ENCODE results near the gene ARHGEF17. TPM values are rescaled to one million over a fixed set of nuclear protein-coding genes. Genes with fewer than 3 reads are reported as not detected.

The ARHGEF17 gene
- total RNA-seq, 1 donor from 2014 or later: 43.3 TPM

GRCh38 chr11:73365352-73366264 lies 57.5 kb downstream of the ARHGEF17 start:
- H3K27ac Mint-ChIP-seq (ENCODE audit: unreplicated experiment): no peak overlapping the region

GRCh38 chr11:73366265-73366610 lies 58.2 kb downstream of the ARHGEF17 start:
- H3K27me3 Mint-ChIP-seq (ENCODE audit: unreplicated experiment): peaks cover 16% of the 10 kb centered on the region
- peaks cover 2% of the 10 kb centered on the region for H3K9me3 Mint-ChIP-seq (ENCODE audit: unreplicated experiment)
- no peak overlapping the region for H3K27ac Mint-ChIP-seq (ENCODE audit: unreplicated experiment)
- DNase-seq: no peak
- H3K4me1 Mint-ChIP-seq (ENCODE audit: low read depth, unreplicated experiment): no peaks in the 10 kb centered on the region
- H3K36me3 Mint-ChIP-seq (ENCODE audit: unreplicated experiment): no peaks in the 10 kb centered on the region
- TF ChIP-seq CTCF (IDR thresholded peaks at IDR 0.05; ENCODE audit: partially characterized antibody, unreplicated experiment): no peak
- no peak overlapping the region for H3K4me3 Mint-ChIP-seq (ENCODE audit: unreplicated experiment)

More at GRCh38 chr11:73365352-73366264, 57.5 kb downstream of the ARHGEF17 start:
- TF ChIP-seq CTCF (IDR thresholded peaks at IDR 0.05; ENCODE audit: partially characterized antibody, unreplicated experiment): no peak
- Mint-ChIP-seq H3K36me3 (ENCODE audit: unreplicated experiment) (no peaks in the 10 kb centered on the region), H3K9me3 (ENCODE audit: unreplicated experiment) (no peaks in the 10 kb centered on the region), H3K27me3 (ENCODE audit: unreplicated experiment) (peaks cover 17% of the 10 kb centered on the region), H3K4me3 (ENCODE audit: unreplicated experiment) (no peak overlapping the region), H3K4me1 (ENCODE audit: low read depth, unreplicated experiment) (peaks cover under 1% of the 10 kb centered on the region)
- DNase-seq: no peak

- H3K36me3 Mint-ChIP-seq (ENCODE audit: unreplicated experiment): no peaks in the 10 kb centered on the region
These were observed 58.9 kb downstream of the ARHGEF17 start for GRCh38 chr11:73366953-73367352.

GRCh38 chr11:73367482-73368024 lies 59.5 kb downstream of the ARHGEF17 start:
- H3K27ac Mint-ChIP-seq (ENCODE audit: unreplicated experiment): no peak overlapping the region
- no peak for TF ChIP-seq CTCF (IDR thresholded peaks at IDR 0.05; ENCODE audit: partially characterized antibody, unreplicated experiment)
- peaks cover 2% of the 10 kb centered on the region for H3K9me3 Mint-ChIP-seq (ENCODE audit: unreplicated experiment)
- H3K36me3 Mint-ChIP-seq (ENCODE audit: unreplicated experiment): no peaks in the 10 kb centered on the region
- DNase-seq: no peak
- peaks cover 12% of the 10 kb centered on the region for H3K27me3 Mint-ChIP-seq (ENCODE audit: unreplicated experiment)
- no peaks in the 10 kb centered on the region for H3K4me1 Mint-ChIP-seq (ENCODE audit: low read depth, unreplicated experiment)
- H3K4me3 Mint-ChIP-seq (ENCODE audit: unreplicated experiment): no peak overlapping the region

More at GRCh38 chr11:73366953-73367352, 58.9 kb downstream of the ARHGEF17 start:
- Mint-ChIP-seq H3K4me3 (ENCODE audit: unreplicated experiment) (no peak overlapping the region), H3K9me3 (ENCODE audit: unreplicated experiment) (peaks cover 2% of the 10 kb centered on the region), H3K4me1 (ENCODE audit: low read depth, unreplicated experiment) (no peaks in the 10 kb centered on the region), H3K27ac (ENCODE audit: unreplicated experiment) (no peak overlapping the region), H3K27me3 (ENCODE audit: unreplicated experiment) (peaks cover 13% of the 10 kb centered on the region)
- DNase-seq: no peak
- TF ChIP-seq CTCF (IDR thresholded peaks at IDR 0.05; ENCODE audit: partially characterized antibody, unreplicated experiment): no peak

All from glutamatergic neuron (in vitro differentiated cells).